ENCODE data around the gene SH3BP2.

The SH3BP2 gene

GRCh38 chr4:2861631-2862436, 68.9 kb downstream of the SH3BP2 start:
- Mint-ChIP-seq H3K4me1 (peaks cover 74% of the 10 kb centered on the region), H3K4me3 (no peak overlapping the region)
- DNase-seq (ENCODE audit: low spot score in 2 of 2), result no peak

DNA sequence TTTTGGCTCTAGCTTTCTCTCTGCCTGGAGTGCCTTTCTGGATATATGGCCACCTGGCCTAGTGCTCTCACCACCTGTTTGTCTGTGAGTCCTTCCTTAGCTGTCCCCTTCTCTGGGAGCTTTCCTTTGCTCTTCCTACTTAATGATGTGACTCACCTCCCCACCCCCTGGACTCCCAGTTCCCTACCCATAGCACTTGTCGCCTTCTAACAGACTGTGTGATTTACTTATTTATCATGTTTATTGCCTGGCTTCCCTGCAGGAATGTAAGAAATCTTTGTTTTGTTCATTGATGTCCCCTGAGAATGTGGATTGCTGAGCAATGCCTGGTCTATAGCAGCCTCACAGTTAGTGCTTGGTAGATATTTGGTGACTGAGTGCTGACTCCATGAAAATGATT, 69.6 kb downstream of the SH3BP2 start:
- H3K9me3 Mint-ChIP-seq, result no peaks in the 10 kb centered on the region
- ATAC-seq (replicated peaks; ENCODE audit: extremely low read depth, poor library complexity, severe bottlenecking) (no peak), DNase-seq (ENCODE audit: low spot score in 2 of 2) (no peak)
- peaks cover 78% of the 10 kb centered on the region for H3K4me1 Mint-ChIP-seq
- no peak overlapping the region for H3K4me3 Mint-ChIP-seq
- peaks cover 5% of the 10 kb centered on the region for H3K36me3 Mint-ChIP-seq (ENCODE audit: insufficient read depth)
- peak overlapping the region; percentile 16 for H3K27ac Mint-ChIP-seq (ENCODE audit: low read depth)
- no peaks in the 10 kb centered on the region for H3K27me3 Mint-ChIP-seq

More at GRCh38 chr4:2861631-2862436, 68.9 kb downstream of the SH3BP2 start:
- Mint-ChIP-seq H3K27me3 (no peaks in the 10 kb centered on the region), H3K36me3 (ENCODE audit: insufficient read depth) (peaks cover 7% of the 10 kb centered on the region), H3K9me3 (no peaks in the 10 kb centered on the region), H3K27ac (ENCODE audit: low read depth) (peak overlapping the region; percentile 26)
- ATAC-seq (replicated peaks; ENCODE audit: extremely low read depth, poor library complexity, severe bottlenecking), result no peak

DNA sequence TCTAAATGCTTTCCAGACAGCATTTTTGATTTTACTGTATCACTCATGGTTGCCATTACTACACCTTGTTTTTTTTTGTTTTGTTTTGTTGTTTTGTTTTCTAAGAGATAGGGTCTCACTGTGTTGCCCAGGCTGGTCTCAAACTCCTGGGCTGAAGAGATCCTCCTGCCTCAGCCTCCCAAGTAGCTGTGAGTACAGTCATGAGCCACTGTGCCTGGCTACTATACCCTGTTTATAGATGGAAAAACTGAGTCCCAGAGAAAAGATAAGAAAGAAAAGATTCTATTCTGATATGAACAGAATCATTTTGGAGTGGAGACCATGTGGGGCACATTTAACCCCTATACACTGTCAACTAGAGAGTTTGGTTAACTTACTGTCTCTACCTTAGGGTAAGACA, 70.8 kb downstream of the SH3BP2 start:
- H3K4me3 Mint-ChIP-seq, result no peak overlapping the region
- no peaks in the 10 kb centered on the region for H3K9me3 Mint-ChIP-seq
- H3K27me3 Mint-ChIP-seq, result no peaks in the 10 kb centered on the region
- peaks cover 77% of the 10 kb centered on the region for H3K4me1 Mint-ChIP-seq
- no peak for DNase-seq (ENCODE audit: low spot score in 2 of 2)
- H3K36me3 Mint-ChIP-seq (ENCODE audit: insufficient read depth), result peaks cover 4% of the 10 kb centered on the region
- no peak overlapping the region for H3K27ac Mint-ChIP-seq (ENCODE audit: low read depth)
- no peak for ATAC-seq (replicated peaks; ENCODE audit: extremely low read depth, poor library complexity, severe bottlenecking)

DNA sequence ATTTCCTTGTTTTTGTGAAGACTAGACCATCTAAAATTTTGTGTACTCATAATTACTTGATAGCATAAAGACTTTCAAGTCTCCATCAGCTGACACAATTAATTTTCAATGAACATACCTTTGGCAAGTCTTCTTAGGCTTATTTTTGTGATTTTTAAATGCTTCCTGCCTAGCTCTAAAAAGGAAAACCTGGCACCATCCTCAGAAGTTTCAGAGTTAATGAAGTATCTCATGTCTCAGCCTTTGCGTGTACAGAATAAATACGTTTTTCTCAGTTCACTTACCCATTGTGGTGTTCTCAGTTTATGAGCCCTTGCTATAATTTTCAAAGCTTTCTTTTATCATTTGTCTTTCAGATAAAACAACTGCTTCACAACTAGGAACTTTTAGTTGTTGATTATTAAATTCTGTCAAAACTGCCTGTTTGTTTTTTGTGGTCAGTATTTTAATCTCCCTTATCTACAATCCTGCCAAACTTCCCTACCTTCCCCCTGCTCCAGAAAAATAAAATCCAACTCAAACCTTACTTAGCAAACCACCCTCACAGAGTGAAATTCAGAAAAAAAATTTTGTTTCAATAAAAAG, 72.4 kb downstream of the SH3BP2 start:
- Mint-ChIP-seq H3K9me3 (no peaks in the 10 kb centered on the region), H3K4me1 (peaks cover 82% of the 10 kb centered on the region), H3K27ac (ENCODE audit: low read depth) (peak overlapping the region; percentile 54), H3K27me3 (no peaks in the 10 kb centered on the region), H3K36me3 (ENCODE audit: insufficient read depth) (peaks cover 9% of the 10 kb centered on the region), H3K4me3 (no peak overlapping the region)
- DNase-seq (ENCODE audit: low spot score in 2 of 2) (no peak), ATAC-seq (replicated peaks; ENCODE audit: extremely low read depth, poor library complexity, severe bottlenecking) (no peak)

- H3K27ac Mint-ChIP-seq (ENCODE audit: low read depth), result peak overlapping the region; percentile 24
- H3K36me3 Mint-ChIP-seq (ENCODE audit: insufficient read depth), result peaks cover 7% of the 10 kb centered on the region
- no peaks in the 10 kb centered on the region for H3K27me3 Mint-ChIP-seq
- DNase-seq (ENCODE audit: low spot score in 2 of 2), result no peak
- H3K4me3 Mint-ChIP-seq, result no peak overlapping the region
- no peak for ATAC-seq (replicated peaks; ENCODE audit: extremely low read depth, poor library complexity, severe bottlenecking)
- H3K9me3 Mint-ChIP-seq, result no peaks in the 10 kb centered on the region
- H3K4me1 Mint-ChIP-seq, result peaks cover 82% of the 10 kb centered on the region
Measured at GRCh38 chr4:2866160-2866861, 73.4 kb downstream of the SH3BP2 start.

DNA sequence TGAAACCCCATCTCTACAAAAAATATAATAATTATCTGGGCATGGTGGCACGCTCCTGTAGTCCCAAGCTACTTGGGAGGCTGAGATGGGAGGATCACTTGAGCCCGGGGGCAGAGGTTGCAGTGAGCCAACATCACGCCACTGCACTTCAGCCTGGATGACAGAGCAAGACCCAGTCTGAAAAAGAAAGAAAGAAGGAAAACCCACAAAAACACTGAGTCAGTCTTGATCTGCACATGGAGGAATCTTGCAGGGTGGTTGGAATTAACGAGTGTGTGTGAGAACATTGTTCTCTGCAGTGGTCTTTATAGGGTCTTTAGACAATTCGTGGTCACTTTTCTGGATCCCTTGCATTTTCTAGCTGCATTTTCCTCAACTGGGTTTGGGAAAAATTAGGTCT, 74.0 kb downstream of the SH3BP2 start:
- no peaks in the 10 kb centered on the region for H3K9me3 Mint-ChIP-seq
- DNase-seq (ENCODE audit: low spot score in 2 of 2) (no peak), ATAC-seq (replicated peaks; ENCODE audit: extremely low read depth, poor library complexity, severe bottlenecking) (no peak)
- no peaks in the 10 kb centered on the region for H3K27me3 Mint-ChIP-seq
- H3K4me1 Mint-ChIP-seq, result peaks cover 81% of the 10 kb centered on the region
- peak overlapping the region; percentile 24 for H3K27ac Mint-ChIP-seq (ENCODE audit: low read depth)
- H3K36me3 Mint-ChIP-seq (ENCODE audit: insufficient read depth), result peaks cover 7% of the 10 kb centered on the region
- H3K4me3 Mint-ChIP-seq, result no peak overlapping the region

GRCh38 chr4:2867758-2868491, 75.0 kb downstream of the SH3BP2 start:
- DNase-seq (ENCODE audit: low spot score in 2 of 2), result no peak
- Mint-ChIP-seq H3K36me3 (ENCODE audit: insufficient read depth) (peaks cover 7% of the 10 kb centered on the region), H3K4me3 (no peak overlapping the region), H3K4me1 (peaks cover 73% of the 10 kb centered on the region), H3K9me3 (no peaks in the 10 kb centered on the region), H3K27ac (ENCODE audit: low read depth) (peak overlapping the region; percentile 77), H3K27me3 (no peaks in the 10 kb centered on the region)
- ATAC-seq (replicated peaks; ENCODE audit: extremely low read depth, poor library complexity, severe bottlenecking), result no peak

DNA sequence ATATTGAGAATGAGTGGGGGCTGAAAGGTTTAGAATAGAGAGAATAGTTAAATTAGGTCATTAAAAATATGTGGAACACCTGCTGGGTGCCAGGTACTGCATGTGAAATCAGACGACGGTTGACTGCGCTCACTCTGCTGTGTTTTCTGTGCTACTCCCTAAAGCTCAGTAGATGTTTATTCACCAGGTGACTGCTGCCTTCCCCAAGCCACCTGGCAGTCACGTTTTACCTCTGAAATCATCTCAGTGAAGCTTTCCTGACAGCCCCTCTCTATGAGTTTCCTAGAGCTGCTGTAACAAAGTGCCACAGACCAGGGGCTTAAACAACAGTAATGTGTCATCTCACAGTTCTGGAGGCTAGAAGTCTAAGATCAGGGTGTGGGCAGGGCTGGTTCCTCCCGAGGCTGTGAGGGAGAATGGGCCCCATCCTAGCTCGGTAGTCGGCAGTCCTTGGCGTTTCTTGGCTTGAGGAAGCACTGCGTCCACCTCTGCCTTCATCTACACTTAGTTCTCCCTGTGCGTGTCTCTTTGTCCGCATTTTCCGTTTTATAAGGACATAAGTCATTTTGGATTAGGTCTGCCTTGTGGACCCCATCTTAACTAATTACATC, 76.1 kb downstream of the SH3BP2 start:
- H3K27ac Mint-ChIP-seq (ENCODE audit: low read depth), result peak overlapping the region; percentile 77
- no peaks in the 10 kb centered on the region for H3K9me3 Mint-ChIP-seq
- no peak for DNase-seq (ENCODE audit: low spot score in 2 of 2)
- H3K36me3 Mint-ChIP-seq (ENCODE audit: insufficient read depth), result peaks cover 7% of the 10 kb centered on the region
- no peak overlapping the region for H3K4me3 Mint-ChIP-seq
- H3K27me3 Mint-ChIP-seq, result no peaks in the 10 kb centered on the region
- peaks cover 68% of the 10 kb centered on the region for H3K4me1 Mint-ChIP-seq
- ATAC-seq (replicated peaks; ENCODE audit: extremely low read depth, poor library complexity, severe bottlenecking), result no peak

DNA sequence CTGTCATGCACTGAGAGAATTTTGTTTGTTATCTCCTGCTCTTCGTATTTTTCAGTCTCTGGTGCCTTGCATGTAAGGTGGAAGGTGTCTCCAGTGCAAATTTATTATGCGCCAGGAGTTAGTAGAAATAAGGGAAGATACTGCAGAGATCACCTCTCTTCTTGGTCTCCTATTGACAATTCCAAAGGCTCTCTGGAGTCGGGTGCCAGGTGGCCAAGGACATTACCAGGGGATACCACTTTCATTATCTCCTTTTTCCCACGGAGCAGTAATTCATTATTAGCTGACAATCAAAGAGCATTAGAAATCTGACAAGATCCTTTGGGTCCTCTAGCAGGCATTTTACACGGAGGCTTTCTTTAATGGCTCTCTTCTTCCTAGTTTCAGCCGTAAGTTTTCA, 76.8 kb downstream of the SH3BP2 start:
- Mint-ChIP-seq H3K27ac (ENCODE audit: low read depth) (peak overlapping the region; percentile 62), H3K4me1 (peaks cover 66% of the 10 kb centered on the region), H3K9me3 (no peaks in the 10 kb centered on the region), H3K4me3 (no peak overlapping the region), H3K27me3 (no peaks in the 10 kb centered on the region), H3K36me3 (ENCODE audit: insufficient read depth) (peaks cover 6% of the 10 kb centered on the region)
- DNase-seq (ENCODE audit: low spot score in 2 of 2) (no peak), ATAC-seq (replicated peaks; ENCODE audit: extremely low read depth, poor library complexity, severe bottlenecking) (no peak)

DNA sequence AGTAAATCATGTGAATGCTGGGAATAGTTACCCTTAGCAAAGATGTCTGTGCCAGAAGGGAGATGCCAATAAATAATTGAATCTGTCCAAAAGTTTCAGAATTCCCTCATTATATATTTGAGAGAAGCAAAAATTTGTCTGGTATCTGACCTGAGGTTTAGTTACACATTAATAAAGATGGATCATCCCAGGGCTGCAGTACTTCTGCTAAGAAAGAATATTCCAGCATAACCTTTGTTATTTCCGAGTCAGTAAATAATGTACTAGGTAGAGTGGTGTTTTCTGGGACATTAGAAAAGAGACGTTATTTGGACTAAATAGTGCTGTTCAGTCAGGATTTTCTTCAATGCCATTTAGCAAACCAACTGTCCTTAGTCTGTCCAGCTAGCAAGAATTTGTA, 77.2 kb downstream of the SH3BP2 start:
- peaks cover 62% of the 10 kb centered on the region for H3K4me1 Mint-ChIP-seq
- DNase-seq (ENCODE audit: low spot score in 2 of 2), result no peak
- H3K36me3 Mint-ChIP-seq (ENCODE audit: insufficient read depth), result peaks cover 6% of the 10 kb centered on the region
- H3K27ac Mint-ChIP-seq (ENCODE audit: low read depth), result peak overlapping the region; percentile 62
- H3K4me3 Mint-ChIP-seq, result no peak overlapping the region
- no peaks in the 10 kb centered on the region for H3K9me3 Mint-ChIP-seq
- no peak for ATAC-seq (replicated peaks; ENCODE audit: extremely low read depth, poor library complexity, severe bottlenecking)
- no peaks in the 10 kb centered on the region for H3K27me3 Mint-ChIP-seq

- Mint-ChIP-seq H3K27me3 (no peaks in the 10 kb centered on the region), H3K9me3 (no peaks in the 10 kb centered on the region), H3K27ac (ENCODE audit: low read depth) (peak overlapping the region; percentile 36), H3K4me3 (no peak overlapping the region), H3K4me1 (peaks cover 54% of the 10 kb centered on the region), H3K36me3 (ENCODE audit: insufficient read depth) (peaks cover 12% of the 10 kb centered on the region)
- ATAC-seq (replicated peaks; ENCODE audit: extremely low read depth, poor library complexity, severe bottlenecking) (no peak), DNase-seq (ENCODE audit: low spot score in 2 of 2) (no peak)
Measured at GRCh38 chr4:2871466-2871865, 78.6 kb downstream of the SH3BP2 start.

DNA sequence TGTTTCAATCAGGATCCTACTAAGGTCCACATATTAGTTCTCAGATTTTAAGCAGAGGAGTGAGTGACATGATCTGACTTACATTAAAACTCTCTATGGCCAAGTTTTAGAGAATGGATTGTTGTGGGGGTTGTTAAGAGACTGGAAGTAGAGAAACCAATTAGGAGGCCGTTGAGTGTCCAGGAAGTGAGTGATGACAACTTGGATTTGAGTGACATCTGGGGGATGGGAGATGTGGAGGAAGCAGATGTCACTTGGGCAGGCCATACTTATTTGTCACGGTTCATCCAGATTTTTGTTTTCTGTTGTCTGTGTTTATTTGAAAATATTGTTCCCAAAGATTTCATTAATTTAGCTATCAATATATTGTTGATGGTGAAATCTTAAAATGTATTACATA, 79.0 kb downstream of the SH3BP2 start:
- no peak for DNase-seq (ENCODE audit: low spot score in 2 of 2)
- Mint-ChIP-seq H3K9me3 (no peaks in the 10 kb centered on the region), H3K27me3 (no peaks in the 10 kb centered on the region), H3K4me3 (no peak overlapping the region), H3K27ac (ENCODE audit: low read depth) (peak overlapping the region; percentile 36), H3K36me3 (ENCODE audit: insufficient read depth) (peaks cover 15% of the 10 kb centered on the region), H3K4me1 (peaks cover 50% of the 10 kb centered on the region)
- no peak for ATAC-seq (replicated peaks; ENCODE audit: extremely low read depth, poor library complexity, severe bottlenecking)
